OCI-LY1 (cell line): ENCODE data around the gene SGCD.

Experiments used
- H2AFZ ChIP-seq: fragments of 200-600 bp; sonication (generic), shearing (Covaris generic); 2 replicates; pipeline ENCODE4 v1.6.0; 2014; ENCODE audit warnings: antibody characterized with exemption, mild to moderate bottlenecking, low read length
- H3F3A ChIP-seq: fragments of 200-600 bp; sonication (generic), shearing (Covaris generic); 2 replicates; pipeline ENCODE4 v1.6.0; 2014; ENCODE audit warnings: mild to moderate bottlenecking, antibody characterized with exemption, low read length, moderate library complexity; ENCODE audit not compliant: insufficient read depth
- H3K27ac ChIP-seq: fragments of 200-600 bp; sonication (generic); 2 replicates; pipeline ENCODE4 v1.5.1; 2014; ENCODE audit warnings: low read length, mixed run types, mild to moderate bottlenecking, low read depth; ENCODE audit not compliant: poor library complexity, severe bottlenecking
- H3K27me3 ChIP-seq: fragments of 200-600 bp; sonication (generic); 2 replicates; pipeline ENCODE4 v1.6.0; 2014; ENCODE audit warnings: antibody characterized with exemption, mild to moderate bottlenecking, low read length, moderate library complexity; ENCODE audit not compliant: insufficient read depth
- H3K36me3 ChIP-seq: fragments of 200-600 bp; sonication (generic); 2 replicates; pipeline ENCODE4 v1.6.1; 2014; ENCODE audit warnings: mild to moderate bottlenecking, antibody characterized with exemption, low read length, moderate library complexity, mixed read lengths; ENCODE audit not compliant: insufficient read depth
- H3K4me1 ChIP-seq: fragments of 200-600 bp; sonication (generic); 2 replicates; pipeline ENCODE4 v1.5.1; 2014; ENCODE audit warnings: mild to moderate bottlenecking, low read length, moderate library complexity; ENCODE audit not compliant: insufficient read depth, severe bottlenecking
- H3K4me2 ChIP-seq: fragments of 200-600 bp; sonication (generic), shearing (Covaris generic); 2 replicates; pipeline ENCODE4 v1.6.1; 2014; ENCODE audit warnings: low read length
- H3K4me3 ChIP-seq: fragments of 200-600 bp; sonication (generic); 2 replicates; pipeline ENCODE4 v1.5.1; 2014; ENCODE audit warnings: low read length, low read depth, mild to moderate bottlenecking, mixed read lengths; ENCODE audit not compliant: poor library complexity, severe bottlenecking
- H3K79me2 ChIP-seq: fragments of 200-600 bp; shearing (Covaris generic); 2 replicates; pipeline ENCODE4 v1.6.1; 2016; ENCODE audit warnings: mixed run types, low read length, mixed read lengths; ENCODE audit not compliant: insufficient read depth
- H3K9ac ChIP-seq: fragments of 200-600 bp; sonication (generic), shearing (Covaris generic); 2 replicates; pipeline ENCODE4 v1.6.1; 2014; ENCODE audit warnings: mild to moderate bottlenecking, low read length, mixed read lengths
- H3K9me2 ChIP-seq: fragments of 200-600 bp; sonication (generic), shearing (Covaris generic); 2 replicates; pipeline ENCODE4 v1.6.1; 2014; ENCODE audit warnings: low read depth, mild to moderate bottlenecking, low read length, mixed read lengths
- H3K9me3 ChIP-seq: fragments of 200-600 bp; shearing (Covaris generic); 2 replicates; pipeline ENCODE4 v1.6.1; 2014; ENCODE audit warnings: low read length, mixed read lengths
- H4K20me1 ChIP-seq: fragments of 200-600 bp; sonication (generic), shearing (Covaris generic); 2 replicates; pipeline ENCODE4 v1.6.0; 2016; ENCODE audit warnings: mild to moderate bottlenecking, low read length; ENCODE audit not compliant: insufficient read depth
- CTCF ChIP-seq: fragments of 200-600 bp; sonication (generic), shearing (Covaris generic); IDR thresholded peaks from 2 replicates; pipeline ENCODE4 v1.5.1; 2017; ENCODE audit warnings: mild to moderate bottlenecking, antibody characterized with exemption, low read length, moderate library complexity, mixed read lengths
- EZH2 ChIP-seq: fragments of 200-600 bp; sonication (generic), shearing (Covaris generic); IDR thresholded peaks from 2 replicates; pipeline ENCODE4 v1.8.0; 2017; ENCODE audit warnings: borderline replicate concordance, mixed run types, mild to moderate bottlenecking, antibody characterized with exemption, low read length, moderate library complexity, mixed read lengths

The SGCD gene

GRCh38 chr5:156471893-156472292, 144.9 kb downstream of the SGCD start:
- no peaks in the 10 kb centered on the region for H4K20me1 ChIP-seq

DNA sequence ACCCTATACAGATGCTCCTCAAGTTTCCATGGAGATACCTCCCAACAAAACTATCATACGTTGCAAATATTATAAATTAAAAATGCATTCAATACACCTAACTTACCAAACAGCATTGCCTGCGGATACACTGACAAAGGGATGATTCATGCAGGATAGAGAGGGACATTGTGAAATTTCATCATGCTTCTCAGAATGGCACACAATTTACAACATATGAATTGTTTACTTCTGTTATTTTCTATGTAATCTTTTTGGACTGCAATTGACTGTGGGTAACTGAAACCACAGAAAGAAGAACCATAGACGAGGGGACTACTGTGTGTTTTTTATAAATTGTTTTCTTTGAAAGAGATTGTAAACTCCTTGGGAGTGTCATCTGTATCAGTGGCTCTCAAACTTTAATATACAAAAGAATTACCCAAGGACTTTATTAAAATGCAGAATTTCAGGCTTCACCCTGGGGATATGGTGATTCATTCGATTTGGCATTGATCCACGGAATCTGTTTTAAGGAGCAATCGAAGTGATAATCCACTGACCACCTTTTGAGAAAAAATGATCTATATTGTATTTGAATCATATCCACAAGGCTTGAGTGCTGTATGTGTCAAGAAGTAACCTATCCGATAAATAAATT, 146.4 kb downstream of the SGCD start:
- H3K36me3 ChIP-seq, result no peaks in the 10 kb centered on the region
- no peaks in the 10 kb centered on the region for H3K4me1 ChIP-seq
- no peak overlapping the region for H3K4me3 ChIP-seq
- H3K27me3 ChIP-seq, result no peaks in the 10 kb centered on the region
- no peaks in the 10 kb centered on the region for H3K9me3 ChIP-seq
- H3K27ac ChIP-seq, result no peak overlapping the region
- no peak overlapping the region for H3K4me2 ChIP-seq
- H3K9ac ChIP-seq, result no peak overlapping the region
- no peaks in the 10 kb centered on the region for H3K79me2 ChIP-seq
- no peak for TF ChIP-seq CTCF
- no peaks in the 10 kb centered on the region for H4K20me1 ChIP-seq
- no peaks in the 10 kb centered on the region for H3K9me2 ChIP-seq
- no peaks in the 10 kb centered on the region for H3F3A ChIP-seq
- H2AFZ ChIP-seq, result no peak overlapping the region

More at GRCh38 chr5:156471893-156472292, 144.9 kb downstream of the SGCD start:
- no peak overlapping the region for H3K27ac ChIP-seq
- no peaks in the 10 kb centered on the region for H3K36me3 ChIP-seq
- no peak overlapping the region for H3K9ac ChIP-seq
- H3K27me3 ChIP-seq, result no peaks in the 10 kb centered on the region
- no peak for TF ChIP-seq EZH2
- TF ChIP-seq CTCF, result no peak
- no peaks in the 10 kb centered on the region for H3K79me2 ChIP-seq
- H2AFZ ChIP-seq, result no peak overlapping the region
- H3K4me1 ChIP-seq, result no peaks in the 10 kb centered on the region
- H3F3A ChIP-seq, result no peaks in the 10 kb centered on the region
- H3K9me3 ChIP-seq, result no peaks in the 10 kb centered on the region
- H3K4me3 ChIP-seq, result no peak overlapping the region
- no peaks in the 10 kb centered on the region for H3K9me2 ChIP-seq
- H3K4me2 ChIP-seq, result no peak overlapping the region

DNA sequence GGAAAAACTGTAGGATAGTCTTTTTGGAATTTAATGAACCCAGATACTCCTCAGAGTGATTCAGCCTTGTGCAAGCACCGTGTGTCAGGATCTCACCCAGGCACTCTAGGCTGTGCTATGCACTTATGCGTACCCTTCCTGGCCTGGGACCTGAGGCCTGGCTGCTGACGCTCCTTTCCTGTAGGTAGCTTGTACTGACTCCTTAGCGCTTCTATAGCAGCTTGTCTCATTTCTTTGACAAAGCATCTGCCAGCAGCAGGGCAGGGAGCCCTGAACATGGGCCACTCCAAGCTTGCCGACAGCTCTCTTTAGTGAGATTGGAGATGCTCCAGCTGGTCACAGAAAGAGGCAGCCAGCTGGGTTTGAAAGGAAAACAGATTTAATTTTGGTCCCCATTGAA, 147.3 kb downstream of the SGCD start:
- Histone ChIP-seq H3K4me1 (no peaks in the 10 kb centered on the region), H3K27ac (no peak overlapping the region), H3F3A (no peaks in the 10 kb centered on the region), H3K4me2 (no peak overlapping the region), H4K20me1 (no peaks in the 10 kb centered on the region), H3K9me2 (no peaks in the 10 kb centered on the region), H2AFZ (no peak overlapping the region), H3K27me3 (no peaks in the 10 kb centered on the region), H3K9ac (no peak overlapping the region), H3K4me3 (no peak overlapping the region), H3K36me3 (no peaks in the 10 kb centered on the region), H3K79me2 (no peaks in the 10 kb centered on the region), H3K9me3 (no peaks in the 10 kb centered on the region)
- no peak for TF ChIP-seq CTCF
- no peak for TF ChIP-seq EZH2
